GM23338 (cell line): ENCODE results near the gene DOCK10. TPM values are rescaled to one million over a fixed set of nuclear protein-coding genes. Genes with fewer than 3 reads are reported as not detected.

ENCODE experiments used
- ATAC-seq: fragments of 200-7000 bp; cut with Tn5 transposase; 3 replicates; pipeline ENCODE4 v1.9.1; 2020
- DNase-seq: peaks from one replicate; pipeline ENCODE4 v3.0.0-alpha.2; 2015; ENCODE audit warnings: low spot score
- H2AFZ ChIP-seq: fragments of 200-600 bp; sonication (generic); 2 replicates; pipeline ENCODE4 v1.8.0; 2016; ENCODE audit warnings: antibody characterized with exemption, mild to moderate bottlenecking, moderate library complexity
- H3F3A ChIP-seq: fragments of 200-600 bp; sonication (generic); replicated peaks from 2 replicates; pipeline ENCODE4 v1.8.0; 2017; ENCODE audit warnings: antibody characterized with exemption, mixed run types, low read depth
- H3K27ac ChIP-seq: fragments of 200-600 bp; sonication (generic); 2 replicates; pipeline ENCODE4 v1.6.1; 2016; ENCODE audit warnings: low read depth
- H3K27me3 ChIP-seq: fragments of 200-600 bp; sonication (generic); 2 replicates; pipeline ENCODE4 v1.8.0; 2016; ENCODE audit warnings: mild to moderate bottlenecking, mixed run types, moderate library complexity; ENCODE audit not compliant: insufficient read depth
- H3K36me3 ChIP-seq: fragments of 200-600 bp; sonication (generic); 2 replicates; pipeline ENCODE4 v1.8.0; 2016; ENCODE audit warnings: mild to moderate bottlenecking; ENCODE audit not compliant: insufficient read depth
- H3K4me1 ChIP-seq: fragments of 200-600 bp; sonication (generic); 2 replicates; pipeline ENCODE4 v1.8.0; 2016; ENCODE audit warnings: mild to moderate bottlenecking, moderate library complexity; ENCODE audit not compliant: insufficient read depth
- H3K4me2 ChIP-seq: fragments of 200-600 bp; sonication (generic); 2 replicates; pipeline ENCODE4 v1.7.1; 2017; ENCODE audit warnings: mixed run types
- H3K4me3 ChIP-seq: fragments of 200-600 bp; sonication (generic); 2 replicates; pipeline ENCODE4 v1.6.1; 2016; ENCODE audit warnings: mixed run types
- H3K79me2 ChIP-seq: fragments of 200-600 bp; sonication (generic); replicated peaks from 2 replicates; pipeline ENCODE4 v1.8.0; 2017; ENCODE audit warnings: mild to moderate bottlenecking; ENCODE audit not compliant: insufficient read depth
- H3K9me2 ChIP-seq: fragments of 200-600 bp; sonication (generic); 2 replicates; pipeline ENCODE4 v1.8.0; 2017; ENCODE audit not compliant: insufficient read depth
- H4K20me1 ChIP-seq: fragments of 200-600 bp; sonication (generic); replicated peaks from 2 replicates; pipeline ENCODE4 v1.8.0; 2017; ENCODE audit warnings: mild to moderate bottlenecking; ENCODE audit not compliant: insufficient read depth
- H3K27ac Mint-ChIP-seq: 2 replicates; pipeline ENCODE4 v1.8.0; 2020; ENCODE audit warnings: inconsistent platforms, mild to moderate bottlenecking, moderate library complexity, mixed read lengths
- H3K27me3 Mint-ChIP-seq: 3 replicates; pipeline ENCODE4 v1.8.0; 2022; ENCODE audit warnings: low read depth, mild to moderate bottlenecking, moderate library complexity, mixed read lengths, inconsistent platforms; ENCODE audit not compliant: insufficient read depth, poor library complexity
- H3K36me3 Mint-ChIP-seq: 3 replicates; pipeline ENCODE4 v1.8.0; 2021; ENCODE audit warnings: low read depth, mild to moderate bottlenecking, inconsistent platforms, moderate library complexity, mixed read lengths
- H3K4me1 Mint-ChIP-seq: 3 replicates; pipeline ENCODE4 v1.8.0; 2020; ENCODE audit warnings: mild to moderate bottlenecking, inconsistent platforms, mixed read lengths
- H3K4me3 Mint-ChIP-seq: 3 replicates; pipeline ENCODE4 v1.8.0; 2021; ENCODE audit warnings: moderate library complexity, mild to moderate bottlenecking, inconsistent platforms, mixed read lengths
- H3K9me3 Mint-ChIP-seq: 3 replicates; pipeline ENCODE4 v1.8.0; 2020; ENCODE audit warnings: moderate library complexity, mild to moderate bottlenecking, inconsistent platforms, mixed read lengths
- CREB1 ChIP-seq: fragments of 250-450 bp; sonication (Bioruptor Pico); IDR thresholded peaks from 2 replicates; pipeline ENCODE4 v1.5.0; 2020; ENCODE audit warnings: low read depth, mild to moderate bottlenecking, moderate library complexity
- CTCF ChIP-seq, 2 experiments: fragments of 200-600 bp in 1 of 2; sonication (generic) in 1 of 2; conservative IDR thresholded peaks; 2 replicates each; pipeline versions ENCODE4 v1.5.1 to v1.6.1; 2016 to 2017; ENCODE audit warnings: antibody characterized with exemption in 2 of 2, low read depth in 2 of 2, mild to moderate bottlenecking in 2 of 2, moderate library complexity in 1 of 2
- ETS1 ChIP-seq: IDR thresholded peaks from 2 replicates; pipeline ENCODE4 v1.6.1; 2016; ENCODE audit warnings: antibody characterized with exemption
- EZH2 ChIP-seq: fragments of 200-600 bp; sonication (generic); IDR thresholded peaks from one replicate; pipeline ENCODE4 v1.8.0; 2017; ENCODE audit warnings: antibody characterized with exemption, mild to moderate bottlenecking, low read depth; ENCODE audit not compliant: unreplicated experiment
- EZH2phosphoT487 ChIP-seq: fragments of 200-600 bp; sonication (generic); IDR thresholded peaks from one replicate; pipeline ENCODE4 v1.8.1; 2018; ENCODE audit warnings: antibody characterized with exemption; ENCODE audit not compliant: unreplicated experiment
- JUNB ChIP-seq: IDR thresholded peaks from one replicate; pipeline ENCODE4 v1.6.1; 2016; ENCODE audit warnings: antibody characterized with exemption; ENCODE audit not compliant: unreplicated experiment
- NANOG ChIP-seq: IDR thresholded peaks from 2 replicates; pipeline ENCODE4 v1.6.1; 2016; ENCODE audit warnings: antibody characterized with exemption, borderline replicate concordance
- POLR2AphosphoS5 ChIP-seq: IDR thresholded peaks from 2 replicates; pipeline ENCODE4 v1.6.1; 2016; ENCODE audit warnings: antibody characterized with exemption, low read depth
- REST ChIP-seq: IDR thresholded peaks from one replicate; pipeline ENCODE4 v1.6.1; 2018; ENCODE audit warnings: antibody characterized with exemption; ENCODE audit not compliant: unreplicated experiment
- STAT1 ChIP-seq: IDR thresholded peaks from one replicate; pipeline ENCODE4 v1.6.1; 2016; ENCODE audit warnings: antibody characterized with exemption; ENCODE audit not compliant: unreplicated experiment
- ZNF114 ChIP-seq: fragments of 250-450 bp; sonication (Bioruptor Pico); IDR thresholded peaks from 2 replicates; pipeline ENCODE4 v1.5.0; 2020; ENCODE audit warnings: mild to moderate bottlenecking, moderate library complexity
- ZNF331 ChIP-seq: fragments of 250-450 bp; sonication (Bioruptor Pico); IDR thresholded peaks from 2 replicates; pipeline ENCODE4 v1.5.0; 2020; ENCODE audit warnings: low read depth, mild to moderate bottlenecking, moderate library complexity
- ZNF462 ChIP-seq: fragments of 250-450 bp; sonication (Bioruptor Pico); IDR thresholded peaks from 2 replicates; pipeline ENCODE4 v1.5.0; 2020; ENCODE audit warnings: mild to moderate bottlenecking, moderate library complexity
- polyA plus RNA-seq: library from polyadenylated mRNA; unstranded; fragments of >200 nt; fragmentation: Nextera tagmentation; extraction: Ambion mirVana; gene quantifications from 2 replicates; pipeline ENCODE4 v1.2.1, GENCODE V29; 2016
- total RNA-seq: library from RNA; depleted of rRNA; stranded (reverse); fragments of >200 nt; shearing (Covaris generic); gene quantifications from 2 replicates; pipeline ENCODE4 v1.2.3, GENCODE V29; 2014

Gene DOCK10
- total and polyA plus RNA-seq, 2 experiments from 2014 or later, result 1.0 to 1.7 TPM

- Histone ChIP-seq H3K4me3 (no peak overlapping the region), H3K27ac (no peak overlapping the region), H3K9me2 (no peaks in the 10 kb centered on the region), H3K79me2 (no peaks in the 10 kb centered on the region), H3K4me2 (no peak overlapping the region), H3F3A (no peaks in the 10 kb centered on the region), H2AFZ (no peak overlapping the region), H3K4me1 (no peaks in the 10 kb centered on the region), H3K27me3 (no peaks in the 10 kb centered on the region), H4K20me1 (no peaks in the 10 kb centered on the region), H3K36me3 (no peaks in the 10 kb centered on the region)
- H3K4me1 Mint-ChIP-seq, result no peaks in the 10 kb centered on the region
- DNase-seq (no peak), ATAC-seq (no peak)
- no peaks in the 10 kb centered on the region for H3K27me3 Mint-ChIP-seq
- no peaks in the 10 kb centered on the region for H3K36me3 Mint-ChIP-seq
- no peak overlapping the region for H3K27ac Mint-ChIP-seq
- TF ChIP-seq EZH2 (no peak), ETS1 (no peak), CREB1 (CRISPR knock-in tag) (no peak), ZNF331 (CRISPR knock-in tag) (no peak), JUNB (no peak), CTCF (conservative IDR thresholded peaks at IDR 0.05; ENCODE audit: low read depth in 2 of 2) (no peak), EZH2phosphoT487 (no peak), STAT1 (no peak), POLR2AphosphoS5 (no peak), NANOG (no peak), REST (no peak), ZNF114 (CRISPR knock-in tag) (no peak), ZNF462 (no peak)
- no peaks in the 10 kb centered on the region for H3K9me3 Mint-ChIP-seq
- no peak overlapping the region for H3K4me3 Mint-ChIP-seq
These were observed 141.1 kb downstream of the DOCK10 start for GRCh38 chr2:224901121-224901676.
